ENCODE measurements around the gene CCDC102A. TPM values are rescaled to one million over a fixed set of nuclear protein-coding genes. Genes with fewer than 3 reads are reported as not detected.

Gene CCDC102A
- total and polyA plus RNA-seq, 9 of the 15 experiments (the other 6 are each of a cell fraction or from before 2014, with no cell fraction given) = 0.03 to 4.9 (median 1.4) TPM

DNA sequence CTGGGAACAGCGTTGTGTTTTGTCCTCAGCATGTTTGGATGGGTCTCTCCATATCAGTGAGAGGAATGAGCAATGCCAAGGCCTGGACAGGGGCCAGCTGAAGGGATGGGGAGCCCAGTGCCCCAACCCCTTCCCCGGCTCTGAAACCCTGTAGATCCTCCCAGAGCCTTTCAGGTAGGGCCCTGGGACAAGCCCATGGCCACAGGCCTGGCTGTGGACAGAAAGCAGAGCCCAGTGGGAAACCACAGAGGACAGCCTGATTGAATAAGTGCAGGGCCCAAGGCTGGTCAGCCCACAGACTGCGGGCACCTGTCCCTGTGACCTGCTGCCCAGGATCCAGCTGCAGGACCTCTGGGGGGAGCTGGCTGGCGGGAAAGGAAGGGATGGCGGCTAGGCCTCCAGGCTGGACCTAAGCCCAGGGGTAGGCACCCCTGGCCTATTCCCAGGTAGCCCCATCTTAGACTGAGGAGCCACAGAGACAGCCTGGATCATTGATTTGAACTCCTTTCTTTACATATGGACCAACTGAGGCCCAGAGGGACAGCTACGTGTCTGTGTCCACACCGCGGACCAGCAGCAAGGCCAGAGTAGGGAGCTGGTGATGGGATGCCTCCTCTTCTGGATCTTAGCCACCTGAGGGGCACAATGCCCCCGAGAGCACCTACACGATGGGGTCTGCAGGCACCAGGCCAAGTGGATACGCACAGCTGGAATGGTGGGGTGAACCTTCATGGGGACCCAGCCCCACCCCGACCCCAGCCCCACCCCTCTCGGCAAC, 1.3 kb downstream of the CCDC102A start (continued):
- TF ChIP-seq, protein P1, sequence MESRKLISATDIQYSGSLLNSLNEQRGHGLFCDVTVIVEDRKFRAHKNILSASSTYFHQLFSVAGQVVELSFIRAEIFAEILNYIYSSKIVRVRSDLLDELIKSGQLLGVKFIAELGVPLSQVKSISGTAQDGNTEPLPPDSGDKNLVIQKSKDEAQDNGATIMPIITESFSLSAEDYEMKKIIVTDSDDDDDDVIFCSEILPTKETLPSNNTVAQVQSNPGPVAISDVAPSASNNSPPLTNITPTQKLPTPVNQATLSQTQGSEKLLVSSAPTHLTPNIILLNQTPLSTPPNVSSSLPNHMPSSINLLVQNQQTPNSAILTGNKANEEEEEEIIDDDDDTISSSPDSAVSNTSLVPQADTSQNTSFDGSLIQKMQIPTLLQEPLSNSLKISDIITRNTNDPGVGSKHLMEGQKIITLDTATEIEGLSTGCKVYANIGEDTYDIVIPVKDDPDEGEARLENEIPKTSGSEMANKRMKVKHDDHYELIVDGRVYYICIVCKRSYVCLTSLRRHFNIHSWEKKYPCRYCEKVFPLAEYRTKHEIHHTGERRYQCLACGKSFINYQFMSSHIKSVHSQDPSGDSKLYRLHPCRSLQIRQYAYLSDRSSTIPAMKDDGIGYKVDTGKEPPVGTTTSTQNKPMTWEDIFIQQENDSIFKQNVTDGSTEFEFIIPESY (CRISPR knock-in tag; IDR thresholded peaks at IDR 0.05) = peak; percentile 84

GRCh38 chr16:57534337-57534880, 2.0 kb downstream of the CCDC102A start:
- ChIA-PET CTCF (ENCODE audit: low intra/inter-chr PET ratio) (no interaction called here), POLR2A (no interaction called here)
- Histone ChIP-seq H3K9me3 (replicated peaks; ENCODE audit: control insufficient read depth, insufficient read depth, low read depth, low read length) (no peaks in the 10 kb centered on the region), H3K9ac (ENCODE audit: insufficient read depth in 1 of 2, low read depth in 2 of 2, low read length in 2 of 2) (peak overlapping the region in 1 of 2 experiments; percentile 42; a peak in 1 of 4 replicates), H4K20me1 (replicated peaks; ENCODE audit: control insufficient read depth, insufficient read depth, low read length) (no peaks in the 10 kb centered on the region), H2AFZ (ENCODE audit: low read depth, low read length) (no peak overlapping the region), H3K27me3 (ENCODE audit: control insufficient read depth in 2 of 2, insufficient read depth in 2 of 2, low read length in 2 of 2) (no peaks in the 10 kb centered on the region; a peak in 1 of 5 replicates), H3K4me1 (replicated peaks in 1 of 2; ENCODE audit: control insufficient read depth in 2 of 2, insufficient read depth in 2 of 2, low read length in 2 of 2) (peaks cover 34 to 53% of the 10 kb centered on the region in 2 experiments), H3K9me1 (ENCODE audit: control insufficient read depth, insufficient read depth, low read length) (no peaks in the 10 kb centered on the region), H3K79me2 (ENCODE audit: control insufficient read depth, insufficient read depth, low read length) (no peaks in the 10 kb centered on the region), H3K36me3 (ENCODE audit: control insufficient read depth, insufficient read depth, low read length) (no peaks in the 10 kb centered on the region), H3K4me2 (ENCODE audit: insufficient read depth, low read length) (no peak overlapping the region), H3K27ac (ENCODE audit: extremely low read depth, low read depth, low read length) (no peak overlapping the region), H3K4me3 (no peak overlapping the region)
- intact Hi-C loops (cut with micrococcal nuclease) (no loop called here), in situ Hi-C loops (cut with MboI) (no loop called here)
- ATAC-seq (no peak), FAIRE-seq (no peak), DNase-seq (ENCODE audit: extremely low read depth in 1 of 4, low spot score in 3 of 4) (no peak)
- no TSS peak for BruUV-seq (replicated peaks)
- TF ChIP-seq ZNF232 (CRISPR knock-in tag; IDR thresholded peaks at IDR 0.05) = no peak
- no peak for TF ChIP-seq ZNF224 (CRISPR knock-in tag; IDR thresholded peaks at IDR 0.05)
- TF ChIP-seq ZNF436 (CRISPR knock-in tag; IDR thresholded peaks at IDR 0.05) = no peak
- 76% methylated on average over 7 of the region's 7 CpGs for WGBS (ENCODE audit: insufficient coverage, low coverage, missing lambda C conversion rate)

Measured in K562 (cell line).